HepG2 (cell line): Measurements from ENCODE around the gene MPV17L.
"Not testable (repeated sequence)": the region's sequence is repeated elsewhere in the genome, so short reads cannot be mapped to it uniquely, and the experiment has no call there.

Source experiments
- CC2D1A ChIP-seq: sonication (generic); formaldehyde crosslinking; IDR thresholded peaks from 2 replicates; pipeline ENCODE4 v1.8.1; 2023; ENCODE audit warnings: mild to moderate bottlenecking, missing genetic modification reagents
- DMAP1 ChIP-seq: IDR thresholded peaks from 2 replicates; pipeline ENCODE4 v1.6.1; 2016
- FOXM1 ChIP-seq: sonication (generic); formaldehyde crosslinking; IDR thresholded peaks from 2 replicates; pipeline ENCODE4 v1.5.0; 2020; ENCODE audit warnings: missing genetic modification reagents
- GLMP ChIP-seq: sonication (generic); formaldehyde crosslinking; IDR thresholded peaks from 2 replicates; pipeline ENCODE4 v1.9.0; 2021; ENCODE audit warnings: missing genetic modification reagents, mild to moderate bottlenecking, borderline replicate concordance
- HCFC1 ChIP-seq: fragments of 150-350 bp; IDR thresholded peaks from 2 replicates; pipeline ENCODE4 v1.6.1; 2014; ENCODE audit warnings: low read depth, low read length
- IRF9 ChIP-seq: sonication (generic); formaldehyde crosslinking; IDR thresholded peaks from 2 replicates; pipeline ENCODE4 v1.8.0; 2022; ENCODE audit warnings: missing genetic modification reagents, mild to moderate bottlenecking, borderline replicate concordance
- KAT7 ChIP-seq: IDR thresholded peaks from 2 replicates; pipeline ENCODE4 v1.6.1; 2018; ENCODE audit warnings: borderline replicate concordance, missing compliant biosample characterization
- MEF2D ChIP-seq: sonication (generic); formaldehyde crosslinking; IDR thresholded peaks from 2 replicates; pipeline ENCODE4 v1.5.1; 2020; ENCODE audit warnings: mild to moderate bottlenecking, missing genetic modification reagents
- RFXAP ChIP-seq: sonication (generic); formaldehyde crosslinking; IDR thresholded peaks from 2 replicates; pipeline ENCODE4 v1.4.0; 2020; ENCODE audit warnings: missing genetic modification reagents, borderline replicate concordance
- RXRA ChIP-seq: sonication (generic); formaldehyde crosslinking; IDR thresholded peaks from 2 replicates; pipeline ENCODE4 v1.5.1; 2020; ENCODE audit warnings: missing genetic modification reagents
- SRF ChIP-seq: IDR thresholded peaks from 2 replicates; pipeline ENCODE4 v1.6.1; 2011; ENCODE audit warnings: mild to moderate bottlenecking, low read depth, low read length, moderate library complexity
- ZNF629 ChIP-seq: sonication (generic); formaldehyde crosslinking; conservative IDR thresholded peaks from 2 replicates; pipeline ENCODE4 v1.5.0; 2020; ENCODE audit warnings: missing genetic modification reagents
- ZNF788 ChIP-seq: sonication (generic); formaldehyde crosslinking; IDR thresholded peaks from 2 replicates; pipeline ENCODE4 v1.5.0; 2020; ENCODE audit warnings: mild to moderate bottlenecking, missing genetic modification reagents, borderline replicate concordance

GRCh38 chr16:15351745-15352144 lies 43.8 kb upstream of the MPV17L start:
- not testable (repeated sequence) for TF ChIP-seq SRF; RXRA (CRISPR knock-in tag); HCFC1; ZNF629; KAT7 (CRISPR knock-in tag); RFXAP (CRISPR knock-in tag); GLMP (CRISPR knock-in tag); DMAP1 (CRISPR knock-in tag); CC2D1A; FOXM1; MEF2D (CRISPR knock-in tag); IRF9 (CRISPR knock-in tag); ZNF788 (CRISPR knock-in tag)
